IPS-11a (cell line): Measurements from ENCODE around the gene USP24.
A peak's percentile ranks its signal among the peaks of the same experiment; 100 is the strongest.

Experiments used
- H3K4me3 ChIP-seq: one replicate; pipeline ENCODE4 v1.5.1; 2013; ENCODE audit warnings: low read depth, low read length, control low read depth

USP24 gene, protein sequence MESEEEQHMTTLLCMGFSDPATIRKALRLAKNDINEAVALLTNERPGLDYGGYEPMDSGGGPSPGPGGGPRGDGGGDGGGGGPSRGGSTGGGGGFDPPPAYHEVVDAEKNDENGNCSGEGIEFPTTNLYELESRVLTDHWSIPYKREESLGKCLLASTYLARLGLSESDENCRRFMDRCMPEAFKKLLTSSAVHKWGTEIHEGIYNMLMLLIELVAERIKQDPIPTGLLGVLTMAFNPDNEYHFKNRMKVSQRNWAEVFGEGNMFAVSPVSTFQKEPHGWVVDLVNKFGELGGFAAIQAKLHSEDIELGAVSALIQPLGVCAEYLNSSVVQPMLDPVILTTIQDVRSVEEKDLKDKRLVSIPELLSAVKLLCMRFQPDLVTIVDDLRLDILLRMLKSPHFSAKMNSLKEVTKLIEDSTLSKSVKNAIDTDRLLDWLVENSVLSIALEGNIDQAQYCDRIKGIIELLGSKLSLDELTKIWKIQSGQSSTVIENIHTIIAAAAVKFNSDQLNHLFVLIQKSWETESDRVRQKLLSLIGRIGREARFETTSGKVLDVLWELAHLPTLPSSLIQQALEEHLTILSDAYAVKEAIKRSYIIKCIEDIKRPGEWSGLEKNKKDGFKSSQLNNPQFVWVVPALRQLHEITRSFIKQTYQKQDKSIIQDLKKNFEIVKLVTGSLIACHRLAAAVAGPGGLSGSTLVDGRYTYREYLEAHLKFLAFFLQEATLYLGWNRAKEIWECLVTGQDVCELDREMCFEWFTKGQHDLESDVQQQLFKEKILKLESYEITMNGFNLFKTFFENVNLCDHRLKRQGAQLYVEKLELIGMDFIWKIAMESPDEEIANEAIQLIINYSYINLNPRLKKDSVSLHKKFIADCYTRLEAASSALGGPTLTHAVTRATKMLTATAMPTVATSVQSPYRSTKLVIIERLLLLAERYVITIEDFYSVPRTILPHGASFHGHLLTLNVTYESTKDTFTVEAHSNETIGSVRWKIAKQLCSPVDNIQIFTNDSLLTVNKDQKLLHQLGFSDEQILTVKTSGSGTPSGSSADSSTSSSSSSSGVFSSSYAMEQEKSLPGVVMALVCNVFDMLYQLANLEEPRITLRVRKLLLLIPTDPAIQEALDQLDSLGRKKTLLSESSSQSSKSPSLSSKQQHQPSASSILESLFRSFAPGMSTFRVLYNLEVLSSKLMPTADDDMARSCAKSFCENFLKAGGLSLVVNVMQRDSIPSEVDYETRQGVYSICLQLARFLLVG (N-terminal part only)

DNA sequence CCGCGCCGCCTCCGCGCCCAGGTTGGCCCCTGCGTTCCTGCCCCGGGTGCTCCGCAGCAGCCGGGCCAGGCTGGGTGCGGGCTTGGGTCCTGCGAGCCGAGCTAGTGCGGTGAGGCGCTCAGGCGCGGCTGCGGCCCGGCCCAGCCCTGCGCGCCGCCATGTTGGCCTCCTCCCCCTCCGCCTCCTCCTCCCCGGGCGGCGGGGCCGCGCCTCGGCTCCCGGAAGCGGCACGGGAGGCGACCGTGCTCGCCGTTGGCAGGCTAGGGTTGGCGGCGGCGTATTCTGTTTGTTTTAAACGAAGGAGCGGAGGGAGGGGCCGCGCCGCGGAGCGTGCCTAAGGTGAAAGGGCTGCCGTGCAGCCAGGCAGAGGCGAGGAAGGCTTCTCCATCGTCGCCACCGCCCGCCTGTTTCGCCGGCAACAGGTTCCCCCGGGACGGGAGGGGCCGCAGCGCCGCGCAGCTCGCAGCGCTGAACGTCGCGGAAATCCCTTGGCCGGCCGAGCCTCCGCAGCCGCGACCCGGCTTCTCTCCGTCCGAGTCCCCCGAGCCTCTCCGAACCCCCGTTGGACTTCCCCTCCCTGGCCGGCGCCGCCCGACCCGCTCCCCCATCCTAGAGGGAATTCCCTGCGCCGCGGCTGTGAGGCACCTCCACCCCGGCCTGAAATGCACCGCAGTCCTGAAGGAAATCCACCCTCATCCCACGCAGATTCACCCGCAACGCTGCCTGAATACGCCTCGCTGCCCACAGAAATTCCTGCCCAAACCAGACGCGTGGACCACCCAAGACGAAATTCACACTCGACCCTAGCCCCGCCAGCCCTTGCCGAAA lies at the start of gene USP24:
Gene USP24, minus strand, starts transcription at position 171 of the 828 bp plus-strand sequence. CDS start 251 bp downstream, outside the sequence.
- peak within 1 kb of the TSS; percentile 79 for H3K4me3 ChIP-seq

DNA sequence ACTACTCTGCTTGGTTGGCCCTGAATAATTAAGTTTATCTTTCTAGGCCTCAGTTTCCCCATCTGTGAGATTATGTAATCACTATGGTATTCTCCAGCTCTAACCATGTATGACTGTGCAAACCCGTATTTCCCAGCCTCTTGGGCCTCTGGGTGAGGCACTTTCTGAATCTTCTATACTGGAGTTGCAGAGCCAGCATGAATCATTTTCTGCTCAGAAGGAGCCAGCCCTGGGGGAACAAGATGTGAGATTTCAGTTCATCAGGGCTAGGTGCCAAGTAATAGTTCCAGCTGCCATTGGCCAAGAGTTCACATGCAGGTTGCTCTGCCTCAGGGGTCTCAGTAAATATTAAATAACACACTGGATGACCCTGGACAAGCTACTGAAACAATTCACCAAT lies 47.7 kb upstream of the USP24 start:
- H3K4me3 ChIP-seq = no peak overlapping the region

DNA sequence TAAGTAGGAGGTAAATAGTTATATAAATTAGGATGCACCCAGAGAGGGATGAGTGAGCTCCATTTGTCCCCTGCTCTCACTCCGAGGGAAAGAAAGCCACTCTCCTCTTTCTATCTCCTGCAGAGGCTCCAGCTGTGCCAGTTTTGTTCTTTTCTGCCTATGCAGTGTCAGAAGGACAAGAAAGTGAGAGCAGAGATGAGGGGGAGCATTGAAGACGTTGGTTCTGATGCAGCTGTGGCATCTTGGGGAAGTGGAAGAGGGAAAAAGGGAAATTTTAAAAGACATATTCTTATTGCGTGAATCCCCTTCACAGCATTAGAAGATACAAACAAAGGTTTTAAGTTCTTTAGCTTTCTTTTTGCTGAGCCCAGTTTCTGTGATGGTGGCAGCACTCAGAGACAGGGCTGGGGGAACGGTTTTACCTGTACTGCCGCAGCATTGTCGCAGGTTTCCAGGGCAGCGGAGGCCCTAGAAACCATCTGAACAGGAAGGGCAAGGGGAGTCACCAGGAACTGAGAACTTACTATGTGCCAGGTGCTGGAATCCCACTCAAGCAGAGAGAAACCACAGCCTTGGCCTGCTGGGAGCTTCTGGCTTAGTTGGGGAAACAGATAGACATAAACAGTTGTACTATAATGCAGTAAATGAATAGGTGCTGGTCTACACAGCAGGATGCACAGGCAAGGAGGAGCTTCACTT lies 44.9 kb upstream of the USP24 start:
- H3K4me3 ChIP-seq = no peak overlapping the region

DNA sequence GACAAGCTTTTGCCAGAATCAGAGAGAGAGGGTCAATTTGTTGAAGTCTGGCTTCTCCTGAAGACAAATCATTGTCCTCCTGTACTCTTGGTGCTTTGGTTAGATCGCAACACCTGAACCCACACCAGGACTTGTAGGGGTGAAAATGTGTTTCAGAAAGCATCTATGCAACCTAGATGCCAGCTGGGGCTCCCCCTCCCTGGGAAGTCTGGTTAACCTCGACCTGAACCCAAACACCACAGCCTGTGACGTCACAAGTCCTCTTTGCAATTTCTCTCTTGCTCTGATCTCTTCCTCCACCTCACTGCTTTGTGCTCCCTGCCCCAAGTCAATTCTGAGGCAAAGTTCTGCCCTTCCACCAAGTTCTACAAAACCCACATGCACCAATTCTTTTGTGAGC lies 42.8 kb upstream of the USP24 start:
- H3K4me3 ChIP-seq = no peak overlapping the region

DNA sequence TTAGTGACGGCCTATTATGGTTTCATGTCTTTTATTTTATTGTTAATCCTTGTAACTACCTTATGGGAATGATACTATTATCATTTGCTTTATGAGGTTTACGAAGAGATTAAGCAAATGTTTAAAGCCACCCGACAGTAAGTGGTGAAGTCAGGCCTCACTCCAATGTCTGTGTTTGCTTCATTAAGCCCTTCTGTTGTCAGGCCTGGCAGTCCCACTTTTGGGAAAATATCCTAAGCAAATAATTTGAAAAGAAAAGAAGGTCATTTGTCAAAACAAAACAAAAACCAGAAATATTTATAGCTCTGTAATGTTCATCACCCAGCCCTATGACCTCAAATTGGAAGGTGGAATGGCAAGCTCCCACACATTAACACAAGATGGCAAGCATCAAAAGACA lies 40.7 kb upstream of the USP24 start:
- H3K4me3 ChIP-seq = no peak overlapping the region

DNA sequence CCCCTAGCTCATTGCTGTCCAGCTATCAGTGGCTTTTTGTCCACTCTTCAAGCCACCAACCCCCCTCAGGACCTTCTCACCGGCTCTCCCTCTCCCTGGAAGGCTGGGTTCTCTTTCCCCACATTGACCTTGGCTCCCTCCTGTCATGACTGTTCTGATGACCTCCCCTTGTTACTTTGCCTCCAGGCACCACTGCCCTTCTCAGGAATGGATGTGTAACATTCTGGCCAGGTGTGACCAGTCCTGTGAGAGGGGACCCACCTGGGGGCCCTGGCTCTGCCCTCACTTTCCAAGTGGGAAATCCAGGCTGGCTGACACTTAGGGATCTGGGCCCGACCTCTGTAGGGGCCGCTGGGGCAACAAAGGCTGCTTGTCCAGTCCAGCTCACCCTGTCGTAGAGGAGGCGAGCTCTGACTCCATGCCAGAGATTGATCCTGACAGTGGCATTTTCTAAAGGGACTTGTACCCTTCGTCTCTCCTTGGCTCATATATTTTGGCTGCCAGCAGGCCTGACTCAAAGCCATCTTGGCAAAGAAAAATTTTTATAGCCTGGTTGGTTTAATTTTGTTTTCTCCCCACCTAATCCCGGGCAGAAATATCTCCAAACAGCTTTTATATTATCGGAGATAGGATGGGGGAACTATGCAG lies 37.9 kb upstream of the USP24 start:
- no peak overlapping the region for H3K4me3 ChIP-seq

DNA sequence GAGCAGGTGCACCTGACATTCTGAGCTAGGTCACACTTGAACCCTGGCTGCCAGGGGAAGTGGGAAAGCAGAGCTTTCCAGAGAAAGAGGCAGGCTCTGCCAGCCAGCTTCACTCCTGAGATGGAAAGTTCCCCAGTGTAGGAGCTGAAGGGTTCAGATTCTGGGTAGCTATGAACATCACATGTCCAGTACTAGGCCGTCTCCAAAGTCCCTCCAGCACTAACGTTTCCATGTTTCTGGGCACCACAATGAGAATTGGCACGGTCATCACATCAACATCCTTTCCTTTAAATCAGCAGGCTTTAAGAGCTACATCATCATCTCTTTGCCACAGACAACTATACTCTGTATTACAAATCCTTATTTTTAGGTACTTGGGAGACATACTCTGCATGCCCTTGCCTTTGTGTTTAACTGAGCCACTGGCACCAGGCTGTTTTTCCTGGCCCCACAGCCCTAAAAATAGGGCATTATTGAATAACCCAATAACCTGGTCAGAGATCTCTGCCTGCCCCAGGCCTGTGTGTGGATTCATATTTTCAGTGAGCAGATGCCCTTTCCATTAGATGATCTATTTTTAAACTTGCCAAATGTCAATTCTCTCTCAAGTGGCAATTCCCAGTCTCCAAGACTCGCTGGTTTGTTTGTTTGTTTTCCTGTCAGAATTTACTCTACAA lies 35.4 kb upstream of the USP24 start:
- no peak overlapping the region for H3K4me3 ChIP-seq

DNA sequence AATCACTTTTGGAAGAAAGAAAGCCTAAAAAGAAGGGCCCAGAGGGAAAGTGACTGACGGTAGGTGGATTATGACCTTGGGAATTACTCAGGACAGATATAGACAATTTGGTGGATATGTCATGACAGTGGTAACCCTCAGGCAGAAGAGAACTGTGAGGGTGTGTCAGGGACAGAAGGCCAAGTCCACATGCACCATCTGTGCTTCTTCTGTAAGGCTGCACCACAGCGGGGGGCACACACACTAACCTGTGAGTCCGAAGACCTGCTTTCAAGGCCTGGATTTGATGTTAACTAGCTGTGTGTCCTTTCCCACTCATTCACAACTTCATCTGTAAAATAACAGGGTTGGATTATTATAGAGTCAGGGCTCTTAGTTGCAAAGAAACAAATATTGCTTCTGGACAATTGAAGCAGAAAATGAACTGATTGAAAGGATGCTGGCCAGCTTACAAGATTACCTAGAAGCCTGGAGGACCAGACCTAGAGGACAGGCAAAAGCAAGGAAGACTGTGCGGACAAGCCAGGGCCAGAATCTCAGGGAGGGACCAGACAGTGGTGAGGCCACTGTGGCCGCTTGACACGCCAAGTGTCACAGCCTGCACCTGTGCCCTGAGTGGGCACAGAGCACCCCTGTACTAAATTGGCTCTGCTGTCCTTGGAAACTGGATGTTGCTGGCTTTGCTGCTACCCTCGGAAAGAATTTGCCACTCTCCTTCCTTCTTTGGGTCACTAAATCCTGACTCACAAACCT lies 34.7 kb upstream of the USP24 start:
- H3K4me3 ChIP-seq = no peak overlapping the region

DNA sequence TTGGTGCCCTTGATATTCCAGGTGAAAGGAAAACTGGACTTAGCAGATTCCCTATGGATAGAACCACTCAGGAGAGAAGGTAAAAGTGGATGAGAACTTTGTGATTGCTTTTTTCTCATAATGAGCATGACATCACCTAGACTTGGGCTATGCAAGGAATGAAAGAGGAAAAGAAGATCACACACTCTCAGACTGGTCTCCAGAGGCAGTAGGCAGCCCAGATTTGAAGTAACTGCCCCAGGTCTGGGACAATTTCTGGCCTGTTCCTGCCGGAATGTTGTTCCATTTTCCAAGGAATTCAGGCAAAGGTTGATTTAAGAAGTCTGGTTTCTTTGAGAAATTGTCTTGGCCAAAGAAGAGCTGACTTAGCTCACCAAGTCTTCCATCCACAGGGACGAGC lies 31.7 kb upstream of the USP24 start:
- no peak overlapping the region for H3K4me3 ChIP-seq

DNA sequence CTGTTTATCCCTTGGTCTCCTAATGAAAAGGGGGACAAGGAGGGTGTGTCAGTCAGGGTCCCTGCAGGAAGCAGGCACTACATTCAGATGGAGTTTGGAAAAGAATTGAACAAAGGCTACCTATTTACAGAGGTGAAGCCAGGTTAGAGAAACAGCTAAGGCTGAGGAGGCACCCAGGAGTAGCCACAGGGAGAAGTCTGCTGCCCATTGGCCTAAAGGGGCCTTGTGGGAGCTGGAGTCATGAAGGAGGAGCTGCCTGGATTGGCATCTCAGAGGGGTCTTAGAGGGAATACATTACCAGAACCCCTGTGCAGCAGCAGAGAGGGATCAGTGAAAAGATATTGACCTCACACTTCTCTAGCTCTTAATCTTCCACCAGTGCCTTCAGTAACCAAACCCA lies 31.2 kb upstream of the USP24 start:
- H3K4me3 ChIP-seq = no peak overlapping the region

DNA sequence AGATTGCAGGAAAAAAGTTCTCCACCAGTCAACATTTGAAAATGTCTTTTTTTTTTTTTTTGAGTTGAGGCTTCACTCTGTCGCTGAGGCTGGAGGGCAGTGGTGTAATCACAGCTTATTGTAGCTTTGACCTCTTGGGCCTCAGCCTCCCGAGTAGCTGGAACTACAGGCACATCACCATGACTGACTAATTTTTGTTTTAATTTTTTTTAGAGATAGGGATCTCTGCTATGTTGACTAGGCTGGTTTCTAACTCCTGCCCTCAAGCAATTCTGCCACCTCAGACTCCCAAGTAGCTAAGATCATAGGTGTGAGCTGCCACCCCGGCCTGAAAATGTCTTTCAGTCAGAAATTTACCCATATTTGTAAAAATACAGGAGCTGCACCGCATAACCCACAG lies 30.6 kb upstream of the USP24 start:
- no peak overlapping the region for H3K4me3 ChIP-seq

DNA sequence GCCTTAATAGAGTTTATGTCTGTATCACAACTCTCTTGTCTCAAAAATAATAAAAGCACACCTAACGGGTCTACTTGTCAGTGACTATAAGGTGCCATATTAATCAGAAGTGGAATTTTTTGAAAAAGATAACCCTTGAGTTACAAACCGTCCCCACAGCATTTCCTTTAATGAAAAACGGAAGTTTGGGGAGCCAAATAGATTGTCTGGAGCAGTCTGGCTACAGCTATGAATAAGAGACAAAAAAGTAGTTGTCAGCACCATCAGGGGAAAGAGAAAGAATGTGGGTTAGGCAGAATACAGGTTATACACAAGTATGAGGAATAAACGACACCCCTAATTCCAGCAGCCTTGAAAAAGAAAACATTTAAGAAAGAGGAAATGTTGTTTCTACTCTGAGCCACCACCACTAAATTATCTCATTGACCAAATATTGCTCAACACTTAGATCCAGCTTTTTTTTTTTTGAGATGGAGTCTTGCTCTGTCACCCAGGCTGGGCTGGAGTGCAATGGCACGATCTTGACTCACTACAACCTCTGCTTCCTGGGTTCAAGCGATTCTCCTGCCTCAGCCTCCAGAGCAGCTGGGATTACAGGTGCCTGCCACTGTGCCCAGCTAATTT lies 29.4 kb upstream of the USP24 start:
- H3K4me3 ChIP-seq = no peak overlapping the region

DNA sequence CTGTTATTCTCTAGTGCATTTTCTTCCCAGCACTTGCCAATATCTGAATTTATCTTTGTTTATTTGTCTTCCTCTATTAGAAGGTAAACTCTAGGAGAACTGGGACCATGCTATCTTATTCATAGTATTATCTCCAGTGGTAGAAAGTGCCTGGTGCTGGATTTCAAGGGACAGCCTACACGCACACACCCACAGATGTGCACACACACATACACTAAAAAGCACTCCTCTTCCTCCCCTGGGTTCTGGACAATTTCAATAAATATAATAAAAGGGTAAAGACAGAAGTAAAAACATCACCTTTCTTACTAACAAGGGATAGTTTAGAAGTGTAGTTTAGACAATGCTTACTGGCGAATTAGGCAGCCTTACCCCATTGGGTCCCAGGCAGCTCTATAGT lies 28.5 kb upstream of the USP24 start:
- no peak overlapping the region for H3K4me3 ChIP-seq

DNA sequence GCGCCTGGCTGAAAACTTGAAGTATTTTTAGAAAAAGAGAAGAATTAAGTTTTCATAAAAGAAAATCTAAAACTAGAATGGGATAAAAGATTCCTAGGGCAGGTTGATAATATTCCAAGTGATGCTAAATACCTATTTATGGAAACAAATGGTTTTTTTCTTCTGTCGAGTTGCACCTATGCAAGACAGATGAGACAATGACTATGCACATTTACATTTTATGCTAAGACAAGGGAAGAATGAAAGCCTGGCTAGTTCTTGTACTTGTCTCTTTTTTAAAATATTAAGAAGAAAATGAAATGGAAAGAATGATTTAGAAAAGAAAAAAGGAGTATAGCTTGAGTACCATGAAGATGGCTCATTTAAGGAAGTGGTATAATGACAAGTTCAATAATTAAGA lies 24.4 kb upstream of the USP24 start:
- no peak overlapping the region for H3K4me3 ChIP-seq

DNA sequence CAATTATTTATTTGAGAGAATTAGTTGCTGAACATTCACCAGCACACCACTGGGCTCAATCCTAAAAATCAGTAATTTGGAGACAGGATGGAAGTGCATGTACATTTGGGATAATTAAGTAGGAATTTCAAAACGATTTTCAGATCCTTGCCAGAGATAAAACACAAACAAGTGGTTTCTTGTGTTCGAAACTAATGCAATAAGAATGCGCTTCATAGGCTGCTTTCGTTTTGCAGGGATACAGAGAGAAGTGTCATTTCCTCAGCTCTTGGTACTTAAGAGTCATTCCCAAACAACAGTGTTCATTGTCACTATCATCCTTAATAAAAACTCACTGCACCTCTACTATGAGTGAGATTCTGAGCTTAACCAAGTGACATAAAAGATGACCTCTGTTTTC lies 20.6 kb upstream of the USP24 start:
- no peak overlapping the region for H3K4me3 ChIP-seq

DNA sequence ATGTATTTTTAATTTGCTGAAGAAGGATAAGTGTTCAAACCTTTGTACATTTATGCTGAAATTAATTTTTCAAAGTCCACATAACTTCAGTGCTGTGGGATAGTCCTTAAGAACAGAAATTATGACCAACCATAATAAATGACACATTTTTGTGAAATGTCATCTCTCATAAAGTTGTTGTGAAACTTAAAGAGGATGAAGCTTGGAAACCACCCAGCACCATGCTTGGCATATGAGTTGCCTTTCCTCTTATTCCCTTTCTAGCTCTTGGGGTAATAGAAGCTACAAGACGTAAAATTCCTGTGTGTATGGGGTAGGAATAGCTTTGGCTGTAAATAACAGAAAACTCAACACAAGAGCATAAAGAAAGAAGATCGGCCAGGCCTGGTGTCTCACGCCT lies 18.9 kb upstream of the USP24 start:
- H3K4me3 ChIP-seq = no peak overlapping the region

DNA sequence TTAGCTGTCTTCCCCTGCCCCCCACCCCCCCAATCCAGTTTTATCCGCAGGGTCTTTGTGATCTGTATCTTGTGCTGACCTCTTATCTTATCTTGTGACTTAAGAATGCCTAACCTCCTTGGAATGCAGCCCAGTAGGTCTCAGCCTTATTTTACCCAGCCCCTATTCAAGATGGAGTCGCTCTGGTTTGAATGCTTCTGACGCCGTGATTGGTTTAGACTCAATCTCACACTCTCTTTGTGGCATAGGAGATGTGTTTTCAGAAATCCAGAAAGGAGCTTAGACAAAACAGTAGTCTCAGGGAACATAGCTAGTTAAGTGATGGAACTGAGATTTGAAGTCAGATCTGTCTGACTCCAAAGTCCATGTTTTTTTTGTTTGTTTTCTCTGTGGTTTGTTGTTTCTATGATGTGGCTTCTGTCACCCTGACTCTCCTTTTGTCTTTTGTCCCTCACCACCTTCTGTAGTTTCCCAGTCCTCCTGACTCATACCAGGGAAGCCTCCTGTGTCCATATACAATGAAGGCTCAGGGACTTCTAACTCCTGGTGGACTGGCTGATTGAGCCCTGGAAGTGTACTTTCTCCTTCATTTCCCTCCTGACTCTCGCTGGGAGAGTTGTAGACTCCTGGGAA lies 18.1 kb upstream of the USP24 start:
- H3K4me3 ChIP-seq = no peak overlapping the region
